ENCODE measurements around the gene CWC22.

CWC22 gene

DNA sequence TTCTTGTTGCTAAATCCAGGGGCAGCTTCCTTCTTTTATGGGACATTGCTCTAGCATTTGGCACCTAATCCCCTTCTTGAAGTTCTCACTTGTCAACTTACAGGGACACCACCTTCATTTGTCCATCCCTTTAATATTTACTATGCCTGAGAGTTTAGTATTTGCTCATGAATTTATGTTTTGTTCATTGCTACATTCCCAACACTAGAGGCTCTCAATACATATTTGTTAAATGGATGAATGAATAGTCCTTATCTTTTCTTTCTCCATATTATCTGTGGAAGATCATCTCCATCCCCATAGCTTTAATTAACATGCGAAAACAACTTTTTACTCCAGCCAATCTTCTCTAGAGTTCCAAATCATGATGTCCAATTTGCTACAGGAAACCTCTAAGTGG lies 5.4 kb downstream of the CWC22 start:
- ChIA-PET CTCF (interaction anchor here (1.4 kb wide), 1 partner anchor 24 kb away, joined by 3 read pairs; no protein-coding TSS in a partner anchor), POLR2A (no interaction called here)
- TF ChIP-seq FOXA1 (IDR thresholded peaks at IDR 0.05) (no peak), ELF4 (IDR thresholded peaks at IDR 0.05) (no peak), FOXK2 (IDR thresholded peaks at IDR 0.05) (no peak), SP1 (IDR thresholded peaks at IDR 0.05) (no peak), PKNOX1 (IDR thresholded peaks at IDR 0.05) (no peak), L3MBTL2 (conservative IDR thresholded peaks at IDR 0.05) (no peak), LEF1 (IDR thresholded peaks at IDR 0.05; ENCODE audit: borderline replicate concordance) (no peak), NFRKB (IDR thresholded peaks at IDR 0.05) (no peak)
- no peak for DNase-seq (ENCODE audit: extremely low spot score)

GRCh38 chr2:180000434-180000833 lies 6.7 kb downstream of the CWC22 start:
- no peak for DNase-seq (ENCODE audit: extremely low spot score)
- POLR2A ChIA-PET: no interaction called here
- CTCF ChIA-PET: interaction anchor here (0.8 kb wide), 1 partner anchor 9 kb away, joined by 3 read pairs; no protein-coding TSS in a partner anchor
- no peak for TF ChIP-seq ZNF384 (IDR thresholded peaks at IDR 0.05)
- TF ChIP-seq CTBP1 (IDR thresholded peaks at IDR 0.05; ENCODE audit: borderline replicate concordance): no peak
- TF ChIP-seq SUZ12 (IDR thresholded peaks at IDR 0.05): no peak
- TF ChIP-seq ELF4 (IDR thresholded peaks at IDR 0.05): no peak
- TF ChIP-seq SP1 (IDR thresholded peaks at IDR 0.05): no peak
- TF ChIP-seq HDGF (IDR thresholded peaks at IDR 0.05; ENCODE audit: borderline replicate concordance): no peak
- no peak for TF ChIP-seq PKNOX1 (IDR thresholded peaks at IDR 0.05)
- TF ChIP-seq FOXM1 (IDR thresholded peaks at IDR 0.05; ENCODE audit: borderline replicate concordance): no peak
- no peak for TF ChIP-seq TARDBP (IDR thresholded peaks at IDR 0.05)
- TF ChIP-seq NFRKB (IDR thresholded peaks at IDR 0.05): no peak
- TF ChIP-seq LEF1 (IDR thresholded peaks at IDR 0.05; ENCODE audit: borderline replicate concordance): no peak
- no peak for TF ChIP-seq ARNT (IDR thresholded peaks at IDR 0.05)
- TF ChIP-seq FOXA1 (IDR thresholded peaks at IDR 0.05): no peak
- TF ChIP-seq BHLHE40 (IDR thresholded peaks at IDR 0.05; ENCODE audit: borderline replicate concordance): no peak
- no peak for TF ChIP-seq L3MBTL2 (conservative IDR thresholded peaks at IDR 0.05)
- no peak for TF ChIP-seq FOXK2 (IDR thresholded peaks at IDR 0.05)

DNA sequence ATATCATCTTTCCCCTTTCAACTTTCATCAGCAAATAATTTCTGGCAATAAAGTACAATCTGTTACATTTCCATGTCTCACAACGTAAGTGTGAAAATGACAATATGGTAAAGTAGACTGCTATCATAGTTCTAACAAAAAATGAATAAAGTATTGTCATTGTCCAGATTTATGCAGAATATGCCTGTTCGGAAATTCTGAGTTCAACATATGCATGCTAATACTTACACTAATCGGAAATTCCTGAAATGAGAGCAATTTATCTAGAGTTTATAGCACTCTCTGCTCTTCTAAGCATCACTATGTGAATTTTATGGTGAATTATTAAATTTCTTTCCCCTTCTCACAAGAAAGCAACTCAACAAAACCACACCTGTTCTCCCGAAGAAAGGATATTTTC lies 8.1 kb downstream of the CWC22 start:
- TF ChIP-seq FOXK2 (IDR thresholded peaks at IDR 0.05) (no peak), ARNT (IDR thresholded peaks at IDR 0.05) (no peak)
- ChIA-PET POLR2A (no interaction called here), CTCF (no interaction called here)
- DNase-seq (ENCODE audit: extremely low spot score): no peak

- POLR2A ChIA-PET: no interaction called here
- DNase-seq (ENCODE audit: extremely low spot score): no peak
- no peak for TF ChIP-seq ELF4 (IDR thresholded peaks at IDR 0.05)
- TF ChIP-seq BHLHE40 (IDR thresholded peaks at IDR 0.05; ENCODE audit: borderline replicate concordance): no peak
- TF ChIP-seq PKNOX1 (IDR thresholded peaks at IDR 0.05): no peak
- no peak for TF ChIP-seq ZNF384 (IDR thresholded peaks at IDR 0.05)
- TF ChIP-seq FOXK2 (IDR thresholded peaks at IDR 0.05): no peak
- no peak for TF ChIP-seq TARDBP (IDR thresholded peaks at IDR 0.05)
- no peak for TF ChIP-seq ARNT (IDR thresholded peaks at IDR 0.05)
- no peak for TF ChIP-seq CTBP1 (IDR thresholded peaks at IDR 0.05; ENCODE audit: borderline replicate concordance)
- no peak for TF ChIP-seq FOXM1 (IDR thresholded peaks at IDR 0.05; ENCODE audit: borderline replicate concordance)
- no peak for TF ChIP-seq FOXA1 (IDR thresholded peaks at IDR 0.05)
- no peak for TF ChIP-seq NFRKB (IDR thresholded peaks at IDR 0.05)
- TF ChIP-seq L3MBTL2 (conservative IDR thresholded peaks at IDR 0.05): no peak
- TF ChIP-seq SP1 (IDR thresholded peaks at IDR 0.05): no peak
- CTCF ChIA-PET: no interaction called here
Observed at GRCh38 chr2:179995741-179996515, 11.2 kb downstream of the CWC22 start.

GRCh38 chr2:179991344-179991743 lies 15.8 kb downstream of the CWC22 start:
- no peak for TF ChIP-seq SUZ12 (IDR thresholded peaks at IDR 0.05)
- no peak for TF ChIP-seq ELF4 (IDR thresholded peaks at IDR 0.05)
- no peak for TF ChIP-seq FOXK2 (IDR thresholded peaks at IDR 0.05)
- no peak for TF ChIP-seq NFRKB (IDR thresholded peaks at IDR 0.05)
- no peak for TF ChIP-seq PKNOX1 (IDR thresholded peaks at IDR 0.05)
- no peak for TF ChIP-seq L3MBTL2 (conservative IDR thresholded peaks at IDR 0.05)
- no peak for TF ChIP-seq CTBP1 (IDR thresholded peaks at IDR 0.05; ENCODE audit: borderline replicate concordance)
- no peak for TF ChIP-seq BHLHE40 (IDR thresholded peaks at IDR 0.05; ENCODE audit: borderline replicate concordance)
- TF ChIP-seq FOXM1 (IDR thresholded peaks at IDR 0.05; ENCODE audit: borderline replicate concordance): no peak
- TF ChIP-seq SP1 (IDR thresholded peaks at IDR 0.05): no peak
- TF ChIP-seq ARNT (IDR thresholded peaks at IDR 0.05): no peak
- TF ChIP-seq LEF1 (IDR thresholded peaks at IDR 0.05; ENCODE audit: borderline replicate concordance): no peak
- DNase-seq (ENCODE audit: extremely low spot score): peak; percentile 20
- ChIA-PET CTCF (interaction anchor here (1.0 kb wide), 1 partner anchor 9 kb away, joined by 3 read pairs; no protein-coding TSS in a partner anchor), POLR2A (no interaction called here)

All from HEK293T (cell line).